Measurements from ENCODE around the gene TMX1. TPM values are rescaled to one million over a fixed set of nuclear protein-coding genes. Genes with fewer than 3 reads are reported as not detected.
A peak's percentile ranks its signal among the peaks of the same experiment; 100 is the strongest.

Gene TMX1, protein sequence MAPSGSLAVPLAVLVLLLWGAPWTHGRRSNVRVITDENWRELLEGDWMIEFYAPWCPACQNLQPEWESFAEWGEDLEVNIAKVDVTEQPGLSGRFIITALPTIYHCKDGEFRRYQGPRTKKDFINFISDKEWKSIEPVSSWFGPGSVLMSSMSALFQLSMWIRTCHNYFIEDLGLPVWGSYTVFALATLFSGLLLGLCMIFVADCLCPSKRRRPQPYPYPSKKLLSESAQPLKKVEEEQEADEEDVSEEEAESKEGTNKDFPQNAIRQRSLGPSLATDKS
- total RNA-seq: 29.8 and 29.9 TPM in 2 replicates
- long read RNA-seq, transcript TMX1-201 (8 exons, 3,995 nt): major isoform, 420 of 438 reads
- long read RNA-seq, partial matches to known transcripts: 5 of 438 reads
- long read RNA-seq, other reads (novel, unspliced or antisense): 11 of 438 reads

DNA sequence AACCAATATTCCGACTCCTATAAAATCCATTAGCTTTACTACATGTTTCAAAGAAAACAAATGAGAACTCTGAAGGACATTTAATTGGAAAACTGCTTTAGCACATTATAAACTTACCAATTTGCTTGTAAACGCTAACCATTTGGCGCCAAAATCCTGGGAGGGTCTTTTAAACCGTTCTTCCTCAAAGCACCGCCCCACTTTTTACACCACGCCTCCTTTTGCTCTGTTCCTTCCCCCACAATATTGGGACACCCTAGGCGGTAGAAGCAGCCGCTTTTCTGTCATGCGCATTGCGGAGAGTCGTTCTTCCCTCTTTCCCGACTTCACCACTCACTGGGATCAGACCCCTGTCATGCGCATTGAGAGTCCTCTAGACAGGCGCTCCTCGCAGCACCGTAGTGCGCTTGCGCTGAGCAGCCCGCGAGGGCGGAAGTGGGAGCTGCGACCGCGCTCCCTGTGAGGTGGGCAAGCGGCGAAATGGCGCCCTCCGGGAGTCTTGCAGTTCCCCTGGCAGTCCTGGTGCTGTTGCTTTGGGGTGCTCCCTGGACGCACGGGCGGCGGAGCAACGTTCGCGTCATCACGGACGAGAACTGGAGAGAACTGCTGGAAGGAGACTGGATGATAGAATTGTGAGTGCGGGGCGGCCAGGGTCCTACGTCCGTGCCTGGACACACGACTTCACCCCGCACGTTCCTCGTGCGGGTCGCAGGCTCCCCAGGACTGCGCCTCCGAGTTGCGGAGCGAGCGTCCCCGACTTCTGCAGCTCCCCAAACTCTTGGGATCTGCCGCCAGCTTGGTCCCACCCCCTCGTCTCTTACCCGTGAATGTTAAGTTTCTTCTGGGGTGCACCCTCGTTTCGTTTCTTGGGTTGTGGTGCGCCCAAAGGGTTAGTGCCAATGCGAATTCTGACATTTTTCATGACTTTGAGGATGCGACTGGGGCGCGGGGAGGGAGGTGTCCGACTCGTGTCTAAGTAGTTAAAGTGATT, at the start of gene TMX1:
Gene TMX1 (plus strand): TSS at position 435 of the 991 bp plus-strand sequence. CDS start 46 bp downstream, at position 481.
- Mint-ChIP-seq H3K4me3 (ENCODE audit: unreplicated experiment) (no peak within 1 kb of the TSS), H3K4me1 (ENCODE audit: unreplicated experiment) (peaks cover 18% of the 10 kb centered on the region), H3K27ac (ENCODE audit: unreplicated experiment) (no peak within 1 kb of the TSS), H3K27me3 (ENCODE audit: unreplicated experiment) (no peaks in the 10 kb centered on the region), H3K36me3 (ENCODE audit: unreplicated experiment) (peaks cover under 1% of the 10 kb centered on the region), H3K9me3 (ENCODE audit: unreplicated experiment) (no peaks in the 10 kb centered on the region)
- TF ChIP-seq, protein P1, sequence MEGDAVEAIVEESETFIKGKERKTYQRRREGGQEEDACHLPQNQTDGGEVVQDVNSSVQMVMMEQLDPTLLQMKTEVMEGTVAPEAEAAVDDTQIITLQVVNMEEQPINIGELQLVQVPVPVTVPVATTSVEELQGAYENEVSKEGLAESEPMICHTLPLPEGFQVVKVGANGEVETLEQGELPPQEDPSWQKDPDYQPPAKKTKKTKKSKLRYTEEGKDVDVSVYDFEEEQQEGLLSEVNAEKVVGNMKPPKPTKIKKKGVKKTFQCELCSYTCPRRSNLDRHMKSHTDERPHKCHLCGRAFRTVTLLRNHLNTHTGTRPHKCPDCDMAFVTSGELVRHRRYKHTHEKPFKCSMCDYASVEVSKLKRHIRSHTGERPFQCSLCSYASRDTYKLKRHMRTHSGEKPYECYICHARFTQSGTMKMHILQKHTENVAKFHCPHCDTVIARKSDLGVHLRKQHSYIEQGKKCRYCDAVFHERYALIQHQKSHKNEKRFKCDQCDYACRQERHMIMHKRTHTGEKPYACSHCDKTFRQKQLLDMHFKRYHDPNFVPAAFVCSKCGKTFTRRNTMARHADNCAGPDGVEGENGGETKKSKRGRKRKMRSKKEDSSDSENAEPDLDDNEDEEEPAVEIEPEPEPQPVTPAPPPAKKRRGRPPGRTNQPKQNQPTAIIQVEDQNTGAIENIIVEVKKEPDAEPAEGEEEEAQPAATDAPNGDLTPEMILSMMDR (IDR thresholded peaks at IDR 0.05): no peak
- peak; percentile 99 for DNase-seq (ENCODE audit: extremely low spot score, unreplicated experiment)

DNA sequence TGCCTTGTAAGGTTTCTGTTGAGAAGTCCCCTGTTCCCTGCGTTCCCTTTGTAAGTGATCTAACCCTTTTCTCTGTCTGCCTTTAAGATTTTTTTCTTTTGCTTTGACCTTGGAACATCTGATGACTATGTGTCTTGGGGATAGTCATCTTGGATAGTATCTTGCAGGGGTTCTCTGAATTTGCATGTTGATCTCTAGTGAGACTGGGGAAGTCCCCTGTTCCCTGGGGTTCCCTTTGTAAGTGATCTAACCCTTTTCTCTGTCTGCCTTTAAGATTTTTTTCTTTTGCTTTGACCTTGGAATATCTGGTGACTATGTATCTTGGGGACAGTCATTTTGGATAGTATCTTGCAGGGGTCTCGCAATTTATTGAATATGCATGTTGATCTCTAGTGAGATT, 38.2 kb upstream of the TMX1 start:
- H3K9me3 Mint-ChIP-seq (ENCODE audit: unreplicated experiment): no peaks in the 10 kb centered on the region
- no peak overlapping the region for H3K27ac Mint-ChIP-seq (ENCODE audit: unreplicated experiment)
- no peaks in the 10 kb centered on the region for H3K4me1 Mint-ChIP-seq (ENCODE audit: unreplicated experiment)
- no peak overlapping the region for H3K4me3 Mint-ChIP-seq (ENCODE audit: unreplicated experiment)
- H3K27me3 Mint-ChIP-seq (ENCODE audit: unreplicated experiment): peaks cover 44% of the 10 kb centered on the region
- H3K36me3 Mint-ChIP-seq (ENCODE audit: unreplicated experiment): no peaks in the 10 kb centered on the region
- DNase-seq (ENCODE audit: extremely low spot score, unreplicated experiment): no peak
- TF ChIP-seq, protein P1 (IDR thresholded peaks at IDR 0.05): no peak

DNA sequence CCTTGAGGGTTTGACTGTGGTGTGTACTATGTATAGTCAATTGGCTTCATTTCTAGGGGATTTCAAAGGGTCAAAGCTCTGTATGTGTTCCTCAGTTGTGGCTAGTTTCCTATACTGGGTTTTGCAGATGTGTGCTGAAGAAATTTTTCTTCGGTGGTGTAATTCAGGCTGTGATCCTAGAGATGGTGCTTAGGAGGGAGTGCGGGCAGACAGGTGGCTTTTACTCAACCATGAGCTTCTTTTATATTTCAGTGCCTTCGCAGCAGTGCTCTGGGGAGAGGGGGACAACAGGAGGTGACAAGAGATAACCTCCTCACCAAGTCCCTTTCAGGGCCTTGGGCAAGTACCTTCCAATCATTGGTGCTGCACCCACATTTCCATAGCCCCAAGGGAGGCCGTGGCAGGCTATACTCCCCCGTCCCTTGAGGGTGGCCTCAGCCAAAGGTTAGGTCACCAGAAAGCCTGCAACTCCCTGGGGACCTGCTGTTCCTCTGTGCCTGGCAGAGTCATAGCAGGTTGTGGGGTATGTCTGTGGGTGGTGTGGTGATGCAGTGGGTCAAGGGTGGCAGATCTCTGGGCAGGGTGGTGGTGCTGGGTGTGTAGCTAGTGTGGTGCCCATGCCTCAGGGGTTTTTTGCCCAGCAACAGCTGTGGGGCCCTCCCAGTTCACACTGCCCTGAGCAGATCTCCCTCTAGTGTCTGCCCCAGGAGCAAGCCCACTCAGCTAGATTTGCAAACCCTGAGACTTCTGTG, 37.0 kb upstream of the TMX1 start:
- TF ChIP-seq, protein P1 (IDR thresholded peaks at IDR 0.05): no peak
- Mint-ChIP-seq H3K27me3 (ENCODE audit: unreplicated experiment) (peaks cover 55% of the 10 kb centered on the region), H3K9me3 (ENCODE audit: unreplicated experiment) (no peaks in the 10 kb centered on the region), H3K27ac (ENCODE audit: unreplicated experiment) (no peak overlapping the region), H3K36me3 (ENCODE audit: unreplicated experiment) (no peaks in the 10 kb centered on the region), H3K4me1 (ENCODE audit: unreplicated experiment) (no peaks in the 10 kb centered on the region), H3K4me3 (ENCODE audit: unreplicated experiment) (no peak overlapping the region)
- no peak for DNase-seq (ENCODE audit: extremely low spot score, unreplicated experiment)

DNA sequence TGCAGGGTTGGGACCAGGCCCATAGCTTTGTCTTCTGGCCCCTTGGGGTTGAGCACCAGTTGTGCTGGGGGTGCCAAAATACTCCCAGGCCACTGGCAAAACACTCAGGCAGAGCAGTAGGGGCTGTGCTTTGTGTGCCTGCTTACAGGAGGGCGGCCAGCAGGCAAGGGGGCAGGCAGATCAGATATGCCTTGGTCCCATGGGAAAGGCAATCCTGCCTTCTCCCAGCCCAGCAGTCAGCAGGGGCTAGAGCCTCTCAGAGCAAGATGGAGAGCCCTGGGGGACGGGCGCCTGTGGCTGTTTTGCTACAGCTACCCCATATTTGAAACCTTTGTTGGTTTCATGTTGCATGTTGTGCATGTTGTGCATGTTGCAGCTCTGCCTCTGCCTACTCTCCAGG, 36.2 kb upstream of the TMX1 start:
- Mint-ChIP-seq H3K4me1 (ENCODE audit: unreplicated experiment) (no peaks in the 10 kb centered on the region), H3K36me3 (ENCODE audit: unreplicated experiment) (no peaks in the 10 kb centered on the region), H3K9me3 (ENCODE audit: unreplicated experiment) (no peaks in the 10 kb centered on the region), H3K27ac (ENCODE audit: unreplicated experiment) (no peak overlapping the region), H3K27me3 (ENCODE audit: unreplicated experiment) (peaks cover 59% of the 10 kb centered on the region), H3K4me3 (ENCODE audit: unreplicated experiment) (no peak overlapping the region)
- TF ChIP-seq, protein P1 (IDR thresholded peaks at IDR 0.05): no peak
- DNase-seq (ENCODE audit: extremely low spot score, unreplicated experiment): no peak

Measured in osteocyte (in vitro differentiated cells).